Caki2 (cell line): Measurements from ENCODE around the gene ZDHHC8. TPM values are rescaled to one million over a fixed set of nuclear protein-coding genes. Genes with fewer than 3 reads are reported as not detected.

Experiments
- DNase-seq: peaks from one replicate; pipeline ENCODE4 v3.0.0-alpha.2; 2015; ENCODE audit warnings: low read depth
- in situ Hi-C: cut with HindIII; loops from 2 replicates; pipeline ENCODE4 v1.10.0; 2016; ENCODE audit warnings: low sequenced_read_pairs, low pct_unique_long_range_greater_than_20kb, mixed read lengths
- total RNA-seq: library from RNA; depleted of rRNA; stranded (reverse); fragments of >200 nt; shearing (Covaris generic); gene quantifications from 2 replicates; pipeline ENCODE4 v1.2.3, GENCODE V29; 2014; ENCODE audit warnings: low replicate concordance

ZDHHC8 gene
- total RNA-seq, 1 experiment from 2014 or later = 12.6 TPM

GRCh38 chr22:20180245-20180630 is 48.6 kb downstream of the ZDHHC8 start:
- in situ Hi-C loops = no loop called here
- no peak for DNase-seq

- in situ Hi-C loops = no loop called here
Observed at GRCh38 chr22:20180640-20181039, 49.0 kb downstream of the ZDHHC8 start.

GRCh38 chr22:20181194-20181883 is 49.7 kb downstream of the ZDHHC8 start:
- no peak for DNase-seq
- in situ Hi-C loops = no loop called here

More at GRCh38 chr22:20180640-20181039, 49.0 kb downstream of the ZDHHC8 start:
- DNase-seq = no peak

DNA sequence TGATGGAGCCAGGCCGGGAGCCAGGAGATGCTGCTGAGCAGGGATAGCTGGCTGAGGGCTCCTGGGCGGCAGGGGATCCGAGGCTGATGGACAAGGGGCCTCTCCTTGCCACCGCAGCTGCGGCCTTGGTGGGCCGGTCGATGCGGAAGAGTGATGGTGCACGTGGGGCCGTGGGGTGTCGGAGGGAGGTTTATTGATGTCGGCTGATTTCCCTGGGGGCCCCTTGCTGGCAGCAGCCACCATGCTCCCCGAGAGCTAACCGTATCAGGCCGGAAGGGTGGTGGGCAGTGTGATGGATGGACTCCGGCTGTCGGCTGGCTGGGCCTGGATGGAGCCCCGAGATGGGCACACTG is 50.3 kb downstream of the ZDHHC8 start:
- DNase-seq = no peak
- in situ Hi-C loops = no loop called here

DNA sequence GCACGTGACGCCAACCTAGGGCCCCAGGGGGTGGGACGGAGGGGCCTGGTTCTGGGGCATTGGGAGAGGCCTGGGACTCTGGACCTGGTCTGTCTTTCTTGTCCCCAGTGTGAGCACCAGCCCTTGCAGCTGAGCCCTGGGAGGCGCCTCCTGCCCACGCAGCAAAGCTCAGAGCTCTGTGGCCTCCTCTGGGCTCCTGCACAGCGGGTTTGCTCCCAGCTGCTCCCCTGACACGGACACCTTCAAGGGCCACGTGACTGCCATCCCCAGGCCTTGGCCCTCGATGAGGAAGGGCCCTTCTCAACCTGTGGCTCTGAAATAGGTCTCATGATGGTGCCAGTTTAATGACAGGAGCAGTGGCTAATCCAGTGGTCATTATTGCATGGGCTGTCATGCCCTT is 50.8 kb downstream of the ZDHHC8 start:
- DNase-seq = no peak
- in situ Hi-C loops = no loop called here

DNA sequence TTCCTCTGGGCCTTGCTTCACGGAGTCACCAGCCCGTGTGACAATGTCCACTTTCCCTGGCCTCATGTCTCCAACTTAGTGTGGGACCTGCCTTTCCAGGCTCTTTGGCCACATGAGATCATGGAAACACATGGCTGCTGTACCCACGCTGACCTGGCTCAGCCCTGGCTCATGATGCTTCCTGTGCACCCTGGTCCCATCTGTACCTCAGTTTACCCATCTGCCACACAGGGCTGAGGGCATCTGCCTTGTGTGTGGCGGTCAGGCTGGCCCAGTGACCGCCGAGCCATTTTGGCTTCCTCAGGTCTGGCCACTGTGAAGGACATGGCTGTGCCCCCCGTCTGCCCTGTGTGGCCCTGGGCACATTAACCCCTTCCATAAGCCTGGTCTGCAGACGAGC is 51.5 kb downstream of the ZDHHC8 start:
- in situ Hi-C loops = no loop called here
- no peak for DNase-seq

- no peak for DNase-seq
- in situ Hi-C loops = no loop called here
Observed at GRCh38 chr22:20183823-20184222, 52.2 kb downstream of the ZDHHC8 start.

- in situ Hi-C loops = no loop called here
Observed at GRCh38 chr22:20184501-20185165, 53.0 kb downstream of the ZDHHC8 start.

GRCh38 chr22:20185750-20186149 is 54.1 kb downstream of the ZDHHC8 start:
- DNase-seq = no peak
- in situ Hi-C loops = no loop called here

More at GRCh38 chr22:20184501-20185165, 53.0 kb downstream of the ZDHHC8 start:
- DNase-seq = no peak

- DNase-seq = no peak
- in situ Hi-C loops = no loop called here
Observed at GRCh38 chr22:20186183-20186870, 54.7 kb downstream of the ZDHHC8 start.

- no peak for DNase-seq
- in situ Hi-C loops = no loop called here
Observed at GRCh38 chr22:20186871-20187546, 55.4 kb downstream of the ZDHHC8 start.

DNA sequence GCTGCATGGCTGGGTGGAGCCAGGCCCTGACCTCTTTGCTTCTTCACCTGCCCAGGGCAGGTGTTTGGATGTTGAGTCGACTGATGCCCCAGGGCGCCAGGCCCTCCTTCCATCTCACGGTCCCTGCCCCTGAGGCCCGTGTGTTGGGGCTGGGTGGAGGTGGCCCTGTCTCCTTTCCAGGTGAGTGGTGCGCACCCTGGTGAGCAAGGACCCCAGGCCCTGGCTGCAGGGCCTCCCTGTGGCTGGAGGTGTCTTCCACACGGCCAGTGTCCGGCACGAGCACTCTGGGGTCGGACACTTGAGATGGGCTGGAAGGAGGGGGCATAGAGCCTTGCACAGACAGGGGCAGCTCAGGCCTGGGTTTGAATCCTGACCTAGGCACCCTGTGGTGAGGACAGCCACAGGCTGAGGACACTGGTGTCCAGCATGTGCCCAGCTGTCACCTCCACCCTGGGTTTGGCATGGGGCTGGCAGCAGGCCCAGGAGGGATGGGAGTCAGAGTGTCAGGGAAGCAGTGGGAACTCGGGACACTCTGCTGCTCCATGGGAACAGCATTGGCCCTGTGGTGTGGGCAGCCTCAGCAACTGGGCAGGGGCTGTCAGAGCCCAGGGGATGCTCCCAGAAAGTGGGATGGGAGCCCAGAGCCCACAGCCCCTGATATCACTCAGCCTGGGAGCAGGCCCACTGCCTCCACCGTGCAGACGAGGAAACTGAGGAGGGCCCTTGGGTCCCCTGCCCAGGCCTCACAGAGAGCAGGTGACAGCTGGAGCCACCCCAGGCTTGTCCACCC is 56.4 kb downstream of the ZDHHC8 start:
- no peak for DNase-seq
- in situ Hi-C loops = no loop called here

DNA sequence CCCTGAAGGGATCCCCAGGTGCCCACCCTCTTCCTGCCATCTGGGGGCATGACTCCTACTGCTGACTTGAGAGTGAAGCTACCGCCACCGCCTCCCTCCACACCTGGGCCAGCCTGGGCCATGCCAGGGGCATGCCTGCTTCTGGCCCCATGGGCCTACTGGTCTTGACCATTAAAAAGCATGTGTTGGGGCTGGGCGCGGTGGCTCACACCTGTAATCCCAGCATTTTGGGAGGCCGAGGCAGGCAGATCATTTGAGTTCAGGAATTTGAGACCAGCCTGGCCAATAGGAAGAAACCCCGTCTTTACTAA is 56.9 kb downstream of the ZDHHC8 start:
- no peak for DNase-seq
- in situ Hi-C loops = no loop called here

DNA sequence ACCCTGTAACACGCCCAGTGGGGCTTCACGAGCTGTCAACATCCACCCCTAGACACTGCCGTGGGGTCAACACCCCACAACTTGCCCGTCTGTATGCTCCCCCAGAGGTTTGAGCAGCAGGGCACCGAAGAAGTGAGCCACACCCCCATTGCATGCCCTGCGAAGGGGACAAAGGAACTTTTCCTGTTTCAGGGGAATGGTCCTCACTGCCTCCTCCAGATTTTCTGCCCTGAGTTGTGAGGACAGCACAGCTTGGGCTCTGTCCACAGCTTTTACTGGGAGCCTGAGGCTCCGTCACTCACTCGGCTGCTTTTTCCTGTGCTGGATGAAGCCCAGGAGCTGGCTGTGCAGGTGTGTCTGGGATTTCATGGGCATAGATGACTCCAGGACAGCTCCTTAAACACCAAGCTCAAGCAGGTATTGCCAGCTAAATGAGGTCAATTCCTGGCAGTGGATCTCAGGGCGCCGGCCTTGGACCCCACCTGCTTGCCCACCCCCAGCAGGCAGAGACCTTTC is 59.5 kb downstream of the ZDHHC8 start:
- in situ Hi-C loops = no loop called here
- no peak for DNase-seq

DNA sequence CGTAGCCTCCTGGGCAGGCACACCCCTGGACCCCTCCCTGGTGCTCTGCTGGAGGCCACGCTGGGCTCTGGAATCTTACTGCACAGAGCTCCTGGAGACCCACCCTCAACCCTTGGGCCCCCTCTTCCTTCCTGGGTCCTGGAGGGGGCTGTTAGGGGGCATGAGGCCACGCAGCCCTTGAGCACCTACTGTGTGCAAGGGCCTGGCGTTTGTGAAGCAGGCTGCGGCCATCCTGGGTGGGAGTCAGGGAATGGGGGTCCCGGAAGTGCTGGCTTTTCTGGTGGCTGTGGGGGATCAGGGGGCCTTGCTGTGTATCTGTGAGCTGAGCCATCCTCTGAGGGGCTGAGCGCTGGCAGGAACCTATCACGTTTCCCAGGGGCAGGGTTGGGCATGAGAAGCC is 60.2 kb downstream of the ZDHHC8 start:
- DNase-seq = no peak
- in situ Hi-C loops = no loop called here

DNA sequence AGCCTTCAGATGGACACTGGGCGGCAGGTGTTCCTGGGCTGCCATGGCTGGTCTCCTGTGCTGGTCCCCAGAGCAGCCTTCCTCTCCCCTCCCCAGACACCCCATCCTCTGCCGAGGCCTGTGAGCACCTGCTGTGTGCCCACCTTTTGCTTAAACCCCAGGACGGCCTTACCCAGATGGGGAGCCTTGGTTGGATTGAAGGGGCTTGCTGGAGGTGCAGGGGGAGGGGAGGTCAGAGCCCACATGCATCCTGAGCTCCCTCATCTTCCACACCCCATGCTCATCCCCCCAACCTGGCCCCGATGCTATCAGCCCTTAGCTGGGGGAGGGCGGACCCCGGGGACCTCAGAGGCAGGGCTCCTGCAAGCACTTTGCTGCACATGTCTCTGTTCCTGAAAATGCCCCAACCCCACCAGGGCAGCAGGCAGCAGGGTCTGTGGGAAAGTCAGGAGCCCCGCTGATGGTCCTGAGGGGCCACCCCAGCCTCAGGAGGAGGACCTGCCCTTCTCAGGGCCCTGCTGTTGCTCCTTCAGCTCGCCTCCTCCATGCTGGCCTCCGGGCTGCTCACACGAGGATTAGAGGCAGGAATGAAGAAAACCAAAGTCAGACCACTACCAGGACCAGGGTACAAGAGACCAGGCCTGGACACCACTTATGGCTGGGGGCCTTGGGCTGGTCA is 60.8 kb downstream of the ZDHHC8 start:
- in situ Hi-C loops = no loop called here
- DNase-seq = no peak

DNA sequence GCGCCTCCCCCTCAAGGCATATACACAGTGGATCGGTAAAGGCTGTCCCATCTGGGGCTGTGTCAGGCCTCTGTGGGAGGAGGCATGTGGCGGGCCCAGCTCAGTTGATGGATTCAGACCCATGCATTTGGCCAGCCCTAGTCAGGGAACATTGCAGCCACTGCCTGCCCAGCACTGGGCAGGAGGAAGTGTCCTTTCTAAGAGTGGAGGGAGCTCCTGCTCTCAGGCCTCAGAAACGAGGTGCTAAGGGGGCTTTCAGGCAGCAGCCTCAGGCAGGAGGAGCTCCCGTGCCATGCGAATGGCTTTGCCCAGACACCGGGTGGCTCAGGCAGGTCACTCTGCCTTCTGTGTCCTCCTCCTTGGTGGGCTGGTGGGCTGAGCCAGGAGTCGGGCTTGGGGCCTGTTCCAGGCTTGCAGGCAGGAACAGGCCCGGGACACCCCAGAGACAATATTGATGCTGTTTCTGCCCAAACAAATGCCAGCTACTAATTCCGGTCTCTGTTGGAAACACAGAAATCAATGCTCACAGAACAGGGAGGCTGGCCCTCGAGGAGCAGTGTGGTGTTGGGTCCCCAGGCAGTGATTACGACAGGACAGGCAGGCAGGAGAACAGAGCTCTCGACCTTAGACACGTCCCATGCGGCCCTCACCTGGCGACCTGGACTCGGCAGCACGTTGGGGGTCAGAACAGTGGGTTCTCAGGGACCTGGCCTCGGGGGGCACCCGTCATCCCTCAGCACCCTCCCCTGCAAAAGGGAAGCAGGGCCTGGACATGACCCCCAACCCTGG is 61.6 kb downstream of the ZDHHC8 start:
- DNase-seq = no peak
- in situ Hi-C loops = no loop called here
